ENCODE data around the gene SCN1B. TPM values are rescaled to one million over a fixed set of nuclear protein-coding genes. Genes with fewer than 3 reads are reported as not detected.

The SCN1B gene
- total and polyA plus RNA-seq, 2 of the 13 experiments (the other 11 are each of a cell fraction or from before 2014, with no cell fraction given): 2.7 to 20.1 TPM

DNA sequence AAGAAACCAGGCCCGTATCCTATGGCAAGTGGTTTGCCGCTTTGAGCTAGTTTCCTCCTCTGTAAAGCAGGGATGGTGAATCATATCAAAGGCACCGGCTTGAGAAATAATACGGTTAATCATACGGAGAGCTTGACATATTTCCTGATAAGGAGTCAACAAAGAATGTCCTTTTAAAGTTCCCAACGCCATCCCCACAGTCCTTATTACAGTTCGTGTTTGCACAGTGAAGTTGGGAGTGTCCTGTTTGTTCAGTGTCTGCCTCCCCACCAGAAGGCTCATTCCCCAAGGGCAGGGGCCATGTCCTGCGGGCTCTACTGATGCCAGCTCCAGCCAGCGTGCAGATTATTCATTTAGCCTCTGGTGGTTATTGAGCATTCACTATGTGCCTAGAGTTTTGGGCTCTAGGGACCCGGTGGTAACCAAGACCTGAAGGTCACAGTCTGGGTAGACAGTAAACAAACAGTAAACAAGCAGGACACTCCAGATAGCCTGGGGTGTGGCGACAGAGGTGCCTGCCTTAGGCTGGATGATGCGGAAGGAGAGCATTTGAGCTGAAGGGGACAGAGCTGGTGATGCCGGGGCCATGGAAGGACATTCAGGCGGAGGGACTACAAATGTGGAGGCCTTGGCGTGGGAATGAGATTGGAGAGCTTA is 23.8 kb upstream of the SCN1B start (continued):
- TF ChIP-seq SSRP1 (CRISPR knock-in tag; IDR thresholded peaks at IDR 0.05) (peak; percentile 37; the same call in 1 of the 2 replicates), ZNF687 (CRISPR knock-in tag; IDR thresholded peaks at IDR 0.05) (peak; percentile 57), MLLT10 (CRISPR knock-in tag; IDR thresholded peaks at IDR 0.05) (no peak), MTA3 (CRISPR knock-in tag; IDR thresholded peaks at IDR 0.05) (no peak), ZBTB43 (CRISPR knock-in tag; conservative IDR thresholded peaks at IDR 0.05) (peak; percentile 88), HMG20A (CRISPR knock-in tag; IDR thresholded peaks at IDR 0.05; ENCODE audit: borderline replicate concordance) (peak; percentile 95; the same call in 1 of the 2 replicates), RFX1 (IDR thresholded peaks at IDR 0.05) (no peak), ZSCAN21 (CRISPR knock-in tag; IDR thresholded peaks at IDR 0.05; ENCODE audit: borderline replicate concordance) (no peak), CEBPB (IDR thresholded peaks at IDR 0.05; ENCODE audit: borderline replicate concordance, low read depth, low read length) (no peak; the same call in 1 of the 2 replicates), ZNF143 (CRISPR knock-in tag; IDR thresholded peaks at IDR 0.05) (no peak), ZFP36L1 (CRISPR knock-in tag; IDR thresholded peaks at IDR 0.05) (no peak; the same call in 1 of the 2 replicates), ZNF292 (CRISPR knock-in tag; IDR thresholded peaks at IDR 0.05; ENCODE audit: borderline replicate concordance, low read depth) (peak; percentile 65; the same call in 1 of the 2 replicates), ZNF629 (CRISPR knock-in tag; conservative IDR thresholded peaks at IDR 0.05) (no peak; the same call in 1 of the 2 replicates), ZBTB25 (CRISPR knock-in tag; IDR thresholded peaks at IDR 0.05) (0 out of 2 replicates have a peak, but pooled peaks have one; percentile 54), ZNF468 (CRISPR knock-in tag; IDR thresholded peaks at IDR 0.05) (no peak), FLYWCH1 (CRISPR knock-in tag; IDR thresholded peaks at IDR 0.05) (no peak), MED1 (CRISPR knock-in tag; IDR thresholded peaks at IDR 0.05) (peak; percentile 94), GLMP (CRISPR knock-in tag; IDR thresholded peaks at IDR 0.05; ENCODE audit: borderline replicate concordance) (no peak), HCFC1 (IDR thresholded peaks at IDR 0.05; ENCODE audit: low read depth, low read length) (no peak), RXRA (CRISPR knock-in tag; IDR thresholded peaks at IDR 0.05) (peak; percentile 90), POLR2G (IDR thresholded peaks at IDR 0.05; ENCODE audit: low read depth, low read length) (peak; percentile 64), NCOA1 (CRISPR knock-in tag; IDR thresholded peaks at IDR 0.05) (0 out of 2 replicates have a peak, but pooled peaks have one; percentile 51), NCOR1 (IDR thresholded peaks at IDR 0.05; ENCODE audit: borderline replicate concordance, low read length) (peak; percentile 84)
- TF ChIP-seq, protein P1, sequence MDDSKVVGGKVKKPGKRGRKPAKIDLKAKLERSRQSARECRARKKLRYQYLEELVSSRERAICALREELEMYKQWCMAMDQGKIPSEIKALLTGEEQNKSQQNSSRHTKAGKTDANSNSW (CRISPR knock-in tag; IDR thresholded peaks at IDR 0.05; ENCODE audit: borderline replicate concordance): no peak
